Measurements from ENCODE around the gene RBPJ.

RBPJ gene

GRCh38 chr4:26429910-26430309 is 109.1 kb downstream of the RBPJ start:
- H3K4me3 ChIP-seq (replicated peaks; ENCODE audit: low read depth, low read length): no peak overlapping the region
- no peak for TF ChIP-seq CTCF (IDR thresholded peaks at IDR 0.05; ENCODE audit: insufficient read depth, low read length, poor library complexity, severe bottlenecking)
- peaks cover 4% of the 10 kb centered on the region for H3K36me3 ChIP-seq (ENCODE audit: control insufficient read depth, insufficient read depth, low read length)
- no peaks in the 10 kb centered on the region for H3K27me3 ChIP-seq (replicated peaks; ENCODE audit: control insufficient read depth, insufficient read depth, low read length)
- no peak for DNase-seq (ENCODE audit: extremely low read depth, insufficient read length)

- Histone ChIP-seq H3K36me3 (ENCODE audit: control insufficient read depth, insufficient read depth, low read length) (peaks cover 2% of the 10 kb centered on the region), H3K27me3 (replicated peaks; ENCODE audit: control insufficient read depth, insufficient read depth, low read length) (no peaks in the 10 kb centered on the region), H3K4me3 (replicated peaks; ENCODE audit: low read depth, low read length) (no peak overlapping the region)
- DNase-seq (ENCODE audit: extremely low read depth, insufficient read length): no peak
- TF ChIP-seq CTCF (IDR thresholded peaks at IDR 0.05; ENCODE audit: insufficient read depth, low read length, poor library complexity, severe bottlenecking): no peak
Measured at GRCh38 chr4:26431461-26432180, 110.8 kb downstream of the RBPJ start.

GRCh38 chr4:26432419-26432818 is 111.6 kb downstream of the RBPJ start:
- no peak for DNase-seq (ENCODE audit: extremely low read depth, insufficient read length)
- no peaks in the 10 kb centered on the region for H3K27me3 ChIP-seq (replicated peaks; ENCODE audit: control insufficient read depth, insufficient read depth, low read length)
- no peak overlapping the region for H3K4me3 ChIP-seq (replicated peaks; ENCODE audit: low read depth, low read length)
- peaks cover 2% of the 10 kb centered on the region for H3K36me3 ChIP-seq (ENCODE audit: control insufficient read depth, insufficient read depth, low read length)
- TF ChIP-seq CTCF (IDR thresholded peaks at IDR 0.05; ENCODE audit: insufficient read depth, low read length, poor library complexity, severe bottlenecking): no peak

- no peak for DNase-seq (ENCODE audit: extremely low read depth, insufficient read length)
- Histone ChIP-seq H3K27me3 (replicated peaks; ENCODE audit: control insufficient read depth, insufficient read depth, low read length) (no peaks in the 10 kb centered on the region), H3K4me3 (replicated peaks; ENCODE audit: low read depth, low read length) (no peak overlapping the region), H3K36me3 (ENCODE audit: control insufficient read depth, insufficient read depth, low read length) (peaks cover 2% of the 10 kb centered on the region)
- TF ChIP-seq CTCF (IDR thresholded peaks at IDR 0.05; ENCODE audit: insufficient read depth, low read length, poor library complexity, severe bottlenecking): no peak
Measured at GRCh38 chr4:26433556-26433955, 112.7 kb downstream of the RBPJ start.

- H3K36me3 ChIP-seq (ENCODE audit: control insufficient read depth, insufficient read depth, low read length): peaks cover 2% of the 10 kb centered on the region
- TF ChIP-seq CTCF (IDR thresholded peaks at IDR 0.05; ENCODE audit: insufficient read depth, low read length, poor library complexity, severe bottlenecking): no peak
- H3K4me3 ChIP-seq (replicated peaks; ENCODE audit: low read depth, low read length): no peak overlapping the region
- no peaks in the 10 kb centered on the region for H3K27me3 ChIP-seq (replicated peaks; ENCODE audit: control insufficient read depth, insufficient read depth, low read length)
- DNase-seq (ENCODE audit: extremely low read depth, insufficient read length): no peak
Measured at GRCh38 chr4:26434030-26434639, 113.3 kb downstream of the RBPJ start.

Data from GM06990 (cell line).